Natural killer cell treated with Interleukin-12 subunit alpha and Interleukin-12 subunit beta and Interleukin-15 and Interleukin-18, amount 100 ng/mL, for 72 hours (primary cell): ENCODE data around the gene ZSCAN31. TPM values are rescaled to one million over a fixed set of nuclear protein-coding genes. Genes with fewer than 3 reads are reported as not detected.
"Not testable (repeated sequence)": the region's sequence is repeated elsewhere in the genome, so short reads cannot be mapped to it uniquely, and the experiment has no call there.

Experiments
- ATAC-seq, 2 donors: fragments of 150-1000 bp; cut with Tn5 transposase in 1 of 2; sonication (Bioruptor Pico), chemical (Tn5 transposase) in 1 of 2; 2 replicates each; pipeline ENCODE4 v1.10.0; 2021
- DNase-seq: peaks from one replicate; pipeline ENCODE4 v3.0.0; 2022; ENCODE audit warnings: low spot score
- H3K27ac Mint-ChIP-seq, 2 donors: 1 replicate in 1 of 2; 2 replicates in 1 of 2; pipeline ENCODE4 v1.8.0; 2022; ENCODE audit warnings: mixed read lengths in 2 of 2, mild to moderate bottlenecking in 1 of 2, moderate library complexity in 1 of 2
- H3K27me3 Mint-ChIP-seq, 2 donors: 1 replicate in 1 of 2; 2 replicates in 1 of 2; pipeline ENCODE4 v1.8.0; 2022; ENCODE audit warnings: mixed read lengths in 2 of 2
- H3K36me3 Mint-ChIP-seq: one replicate; pipeline ENCODE4 v1.8.0; 2022; ENCODE audit warnings: mixed read lengths
- H3K4me1 Mint-ChIP-seq, 2 donors: 1 replicate in 1 of 2; 2 replicates in 1 of 2; pipeline ENCODE4 v1.8.0; 2022; ENCODE audit warnings: low read depth in 2 of 2, mixed read lengths in 2 of 2, mild to moderate bottlenecking in 1 of 2
- H3K4me3 Mint-ChIP-seq: one replicate; pipeline ENCODE4 v1.8.0; 2022; ENCODE audit warnings: mixed read lengths
- H3K9me3 Mint-ChIP-seq: 2 replicates; pipeline ENCODE4 v1.8.0; 2022; ENCODE audit warnings: mixed read lengths
- total RNA-seq, 2 donors: library from RNA; stranded (reverse); gene quantifications; one replicate each; pipeline ENCODE4 v1.2.3, GENCODE V29; 2022

Gene ZSCAN31
- total RNA-seq, 2 donors from 2014 or later: 0.40 to 2.0 TPM

DNA sequence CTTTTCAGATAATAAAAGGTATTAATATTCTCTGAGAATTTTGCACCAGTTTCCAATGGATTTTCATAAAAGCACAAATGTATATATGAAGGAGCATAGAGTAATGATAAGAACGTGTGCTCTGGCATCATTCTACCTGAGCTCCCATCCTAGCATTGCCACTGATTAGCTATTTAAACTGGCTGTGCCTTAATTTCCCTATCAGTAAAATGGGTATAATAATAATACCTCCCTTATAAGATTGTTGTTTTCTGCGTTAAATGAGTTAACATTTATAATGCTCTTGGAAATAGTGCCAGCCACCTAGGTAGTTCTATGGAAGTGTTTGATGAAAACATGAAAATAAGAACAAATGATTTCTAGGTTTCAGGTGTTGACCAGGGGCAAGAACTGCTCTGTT, 25.0 kb upstream of the ZSCAN31 start:
- Mint-ChIP-seq H3K9me3 (no peaks in the 10 kb centered on the region), H3K27ac (no peak overlapping the region), H3K27me3 (no peaks in the 10 kb centered on the region), H3K36me3 (peaks cover 8% of the 10 kb centered on the region), H3K4me3 (no peak overlapping the region), H3K4me1 (peaks cover 3 to 18% of the 10 kb centered on the region in 2 donors)
- DNase-seq (no peak), ATAC-seq (no peak)

- not testable (repeated sequence) for H3K36me3 Mint-ChIP-seq, H3K27ac Mint-ChIP-seq, H3K9me3 Mint-ChIP-seq, H3K4me3 Mint-ChIP-seq, ATAC-seq, H3K27me3 Mint-ChIP-seq, DNase-seq
- H3K4me1 Mint-ChIP-seq: peaks cover 11 to 21% of the 10 kb centered on the region in 2 donors
Observed at GRCh38 chr6:28359562-28359961, 23.6 kb upstream of the ZSCAN31 start.

- H3K27me3 Mint-ChIP-seq: no peaks in the 10 kb centered on the region
Observed at GRCh38 chr6:28357036-28357435, 21.1 kb upstream of the ZSCAN31 start.

GRCh38 chr6:28356666-28357020, 20.7 kb upstream of the ZSCAN31 start:
- Mint-ChIP-seq H3K36me3 (no peaks in the 10 kb centered on the region), H3K4me3 (no peak overlapping the region), H3K4me1 (peaks cover 16 to 22% of the 10 kb centered on the region in 2 donors), H3K27me3 (no peaks in the 10 kb centered on the region), H3K27ac (peak overlapping the region in 1 of 2 donors; percentile 86), H3K9me3 (no peaks in the 10 kb centered on the region)
- ATAC-seq (no peak), DNase-seq (no peak)

More at GRCh38 chr6:28357036-28357435, 21.1 kb upstream of the ZSCAN31 start:
- no peak overlapping the region for H3K4me3 Mint-ChIP-seq
- ATAC-seq: no peak
- H3K4me1 Mint-ChIP-seq: peaks cover 12 to 21% of the 10 kb centered on the region in 2 donors
- H3K27ac Mint-ChIP-seq: peak overlapping the region in 1 of 2 donors; percentile 86
- no peaks in the 10 kb centered on the region for H3K9me3 Mint-ChIP-seq
- H3K36me3 Mint-ChIP-seq: no peaks in the 10 kb centered on the region
- no peak for DNase-seq

- DNase-seq (peak; percentile 73), ATAC-seq (peak; percentile 82 to 87)
- H3K27ac Mint-ChIP-seq: peak overlapping the region; percentile 69 to 86
- H3K4me3 Mint-ChIP-seq: peak overlapping the region; percentile 85
- peaks cover 23 to 25% of the 10 kb centered on the region in 2 donors for H3K4me1 Mint-ChIP-seq
- H3K27me3 Mint-ChIP-seq: no peaks in the 10 kb centered on the region
- no peaks in the 10 kb centered on the region for H3K9me3 Mint-ChIP-seq
- no peaks in the 10 kb centered on the region for H3K36me3 Mint-ChIP-seq
Observed at GRCh38 chr6:28355743-28356665, 20.1 kb upstream of the ZSCAN31 start.

DNA sequence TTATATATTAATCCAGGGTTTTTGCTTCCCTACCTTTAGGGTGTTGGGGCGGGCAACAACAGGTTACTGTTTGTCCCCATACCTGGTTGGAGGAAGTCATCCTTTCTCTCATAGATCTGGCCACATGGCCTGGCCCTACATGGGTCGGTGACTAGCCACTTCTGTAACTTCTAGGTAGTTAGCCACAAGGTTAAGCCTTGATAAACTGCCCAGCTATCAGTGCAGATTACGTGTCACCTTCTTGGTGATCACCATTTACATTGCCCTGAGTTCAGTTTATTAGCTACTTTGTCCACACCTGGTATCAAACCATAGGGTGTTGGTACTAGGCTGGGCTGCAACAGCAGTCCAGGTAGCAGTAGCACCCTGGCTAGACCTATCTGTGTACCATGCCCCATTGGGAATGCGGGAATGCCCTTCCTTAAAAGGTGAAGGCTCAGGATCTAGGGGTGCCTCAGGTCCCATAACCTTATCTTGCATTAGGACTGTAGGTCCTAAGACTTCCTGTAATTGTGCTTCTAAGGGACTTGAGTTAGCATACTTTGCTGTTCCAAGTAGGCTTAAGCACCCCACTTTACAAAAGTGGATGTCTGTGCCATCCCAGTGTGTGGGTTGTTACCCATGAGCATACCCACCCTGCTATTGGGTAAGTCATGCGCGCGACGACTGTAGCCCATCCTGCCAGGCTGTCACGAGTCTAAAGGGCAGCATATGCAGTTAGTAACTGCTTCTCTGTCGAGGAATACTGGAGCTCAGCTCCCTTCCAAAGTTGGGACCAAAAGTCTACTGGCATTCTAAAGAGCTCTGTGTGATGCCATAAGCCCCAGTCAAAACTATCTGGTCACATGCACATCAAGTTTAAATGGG, 19.0 kb upstream of the ZSCAN31 start:
- Mint-ChIP-seq H3K4me1 (peaks cover 32 to 34% of the 10 kb centered on the region in 2 donors), H3K4me3 (peak overlapping the region; percentile 85), H3K9me3 (no peaks in the 10 kb centered on the region), H3K27me3 (no peaks in the 10 kb centered on the region), H3K36me3 (no peaks in the 10 kb centered on the region), H3K27ac (peak overlapping the region; percentile 69 to 86)
- ATAC-seq (no peak), DNase-seq (no peak)

DNA sequence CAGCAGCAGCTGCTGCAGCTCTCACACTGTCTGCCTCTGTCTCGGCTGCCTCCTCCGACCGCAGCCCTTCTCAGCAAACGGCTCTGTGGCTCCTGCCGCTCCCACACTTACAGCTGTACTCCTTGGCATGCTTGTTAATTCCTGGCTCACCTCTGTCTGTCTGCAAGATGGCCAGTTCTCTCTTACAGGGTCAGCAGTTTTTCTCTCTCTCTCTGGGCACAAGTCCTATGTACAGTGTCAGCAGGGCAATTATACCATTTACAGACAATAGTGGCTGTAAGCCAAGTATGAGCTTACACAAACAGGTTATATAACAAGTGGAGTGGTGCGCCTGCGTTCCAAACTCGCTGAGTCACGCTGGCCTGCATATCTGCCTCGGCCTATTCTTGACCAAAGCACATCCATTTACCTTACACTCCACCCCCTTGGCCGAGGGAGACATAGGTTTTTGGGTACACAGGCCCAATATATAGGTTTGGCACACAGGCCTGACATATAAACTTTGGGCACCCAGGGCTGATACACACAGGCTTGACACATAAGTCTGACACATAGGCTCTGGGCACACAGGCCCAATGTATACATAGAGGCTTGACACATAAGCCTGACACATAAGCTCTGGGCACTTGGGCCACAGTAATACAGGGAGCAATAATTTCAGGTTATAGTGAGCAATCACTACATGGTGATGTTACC, 18.2 kb upstream of the ZSCAN31 start:
- ATAC-seq (no peak), DNase-seq (no peak)
- H3K4me3 Mint-ChIP-seq: no peak overlapping the region
- H3K36me3 Mint-ChIP-seq: no peaks in the 10 kb centered on the region
- H3K9me3 Mint-ChIP-seq: no peaks in the 10 kb centered on the region
- H3K4me1 Mint-ChIP-seq: peaks cover 39 to 40% of the 10 kb centered on the region in 2 donors
- H3K27me3 Mint-ChIP-seq: no peaks in the 10 kb centered on the region
- no peak overlapping the region for H3K27ac Mint-ChIP-seq

- no peak for DNase-seq
- Mint-ChIP-seq H3K27me3 (no peaks in the 10 kb centered on the region), H3K36me3 (no peaks in the 10 kb centered on the region), H3K9me3 (no peaks in the 10 kb centered on the region), H3K4me3 (no peak overlapping the region), H3K27ac (peak overlapping the region in 1 of 2 donors; percentile 9), H3K4me1 (peaks cover 39 to 40% of the 10 kb centered on the region in 2 donors)
- ATAC-seq: no peak
Observed at GRCh38 chr6:28353356-28353755, 17.4 kb upstream of the ZSCAN31 start.

- H3K27me3 Mint-ChIP-seq: peaks cover 6 to 15% of the 10 kb centered on the region in 2 donors
- no peaks in the 10 kb centered on the region for H3K9me3 Mint-ChIP-seq
- H3K4me1 Mint-ChIP-seq: peaks cover 31 to 40% of the 10 kb centered on the region in 2 donors
- peak overlapping the region in 1 of 2 donors; percentile 68 for H3K27ac Mint-ChIP-seq
- ATAC-seq: no peak
- H3K4me3 Mint-ChIP-seq: peak overlapping the region; percentile 93
- H3K36me3 Mint-ChIP-seq: no peaks in the 10 kb centered on the region
- no peak for DNase-seq
Observed at GRCh38 chr6:28351493-28351925, 15.6 kb upstream of the ZSCAN31 start.

GRCh38 chr6:28351087-28351486, 15.1 kb upstream of the ZSCAN31 start:
- H3K4me1 Mint-ChIP-seq: peaks cover 29 to 38% of the 10 kb centered on the region in 2 donors
- peak overlapping the region; percentile 68 to 75 for H3K27ac Mint-ChIP-seq
- no peaks in the 10 kb centered on the region for H3K36me3 Mint-ChIP-seq
- no peaks in the 10 kb centered on the region for H3K9me3 Mint-ChIP-seq
- ATAC-seq: no peak
- peaks cover 8 to 15% of the 10 kb centered on the region in 2 donors for H3K27me3 Mint-ChIP-seq
- H3K4me3 Mint-ChIP-seq: peak overlapping the region; percentile 93
- no peak for DNase-seq

GRCh38 chr6:28349892-28350737, 14.2 kb upstream of the ZSCAN31 start, which contains the start of gene ZKSCAN3:
ZKSCAN3 (plus strand) TSS chr6:28349947; CDS start chr6:28359587, 9,640 bp downstream.
- H3K9me3 Mint-ChIP-seq: no peaks in the 10 kb centered on the region

GRCh38 chr6:28349344-28349891, 13.5 kb upstream of the ZSCAN31 start:
- no peak for DNase-seq
- Mint-ChIP-seq H3K4me3 (peak overlapping the region; percentile 93), H3K4me1 (peaks cover 18 to 29% of the 10 kb centered on the region in 2 donors), H3K27me3 (peaks cover 8 to 15% of the 10 kb centered on the region in 2 donors), H3K36me3 (no peaks in the 10 kb centered on the region), H3K9me3 (no peaks in the 10 kb centered on the region), H3K27ac (peak overlapping the region; percentile 75 to 93)
- ATAC-seq: no peak

More at GRCh38 chr6:28349892-28350737, 14.2 kb upstream of the ZSCAN31 start, which contains the start of gene ZKSCAN3:
- peak; percentile 97 to 99 for ATAC-seq
- peak within 1 kb of the TSS; percentile 93 for H3K4me3 Mint-ChIP-seq
- H3K4me1 Mint-ChIP-seq: peaks cover 19 to 29% of the 10 kb centered on the region in 2 donors
- peak; percentile 92 for DNase-seq
- no peaks in the 10 kb centered on the region for H3K36me3 Mint-ChIP-seq
- peaks cover 8 to 15% of the 10 kb centered on the region in 2 donors for H3K27me3 Mint-ChIP-seq
- peak within 1 kb of the TSS; percentile 75 to 93 for H3K27ac Mint-ChIP-seq
